Limb (tissue), 2 donors: ENCODE results near the gene PCNP.
"Not testable (repeated sequence)": the region's sequence is repeated elsewhere in the genome, so short reads cannot be mapped to it uniquely, and the experiment has no call there.

ENCODE experiments used
- DNase-seq, 2 donors: peaks; one replicate each; pipeline ENCODE4 v3.0.0-alpha.2; 2016; ENCODE audit errors: extremely low spot score in 2 of 2

Gene PCNP

GRCh38 chr3:101573449-101574387 is at the start of gene PCNP:
TSS of gene PCNP (plus strand) at chr3:101574180. CDS start at chr3:101574216, 36 bp downstream.
- DNase-seq, result peak; percentile 99 to 100

GRCh38 chr3:101527441-101527840 is 46.5 kb upstream of the PCNP start:
- no peak for DNase-seq

- no peak for DNase-seq
Observed at GRCh38 chr3:101527906-101528305, 46.1 kb upstream of the PCNP start.

- no peak for DNase-seq
Observed at GRCh38 chr3:101529816-101530685, 43.9 kb upstream of the PCNP start.

GRCh38 chr3:101530686-101531047 is 43.3 kb upstream of the PCNP start:
- DNase-seq, result no peak

- DNase-seq, result no peak
Observed at GRCh38 chr3:101531473-101532086, 42.4 kb upstream of the PCNP start.

- DNase-seq, result peak in 1 of 2 donors; percentile 15
Observed at GRCh38 chr3:101532783-101533602, 41.0 kb upstream of the PCNP start.

GRCh38 chr3:101533603-101533968 is 40.4 kb upstream of the PCNP start:
- no peak for DNase-seq

- no peak for DNase-seq
Observed at GRCh38 chr3:101535221-101535620, 38.8 kb upstream of the PCNP start.

- no peak for DNase-seq
Observed at GRCh38 chr3:101536266-101536665, 37.7 kb upstream of the PCNP start.

- DNase-seq, result not testable (repeated sequence)
Observed at GRCh38 chr3:101536955-101537354, 37.0 kb upstream of the PCNP start.

GRCh38 chr3:101542957-101543356 is 31.0 kb upstream of the PCNP start:
- DNase-seq, result no peak

- DNase-seq, result no peak
Observed at GRCh38 chr3:101544161-101544850, 29.7 kb upstream of the PCNP start.

- no peak for DNase-seq
Observed at GRCh38 chr3:101548527-101549105, 25.4 kb upstream of the PCNP start.

GRCh38 chr3:101549473-101549872 is 24.5 kb upstream of the PCNP start:
- DNase-seq, result no peak

- not testable (repeated sequence) for DNase-seq
Observed at GRCh38 chr3:101551359-101552081, 22.5 kb upstream of the PCNP start.

GRCh38 chr3:101553381-101553780 is 20.6 kb upstream of the PCNP start:
- DNase-seq, result not testable (repeated sequence)

GRCh38 chr3:101556064-101556463 is 17.9 kb upstream of the PCNP start:
- no peak for DNase-seq

GRCh38 chr3:101561630-101562328 is 12.2 kb upstream of the PCNP start, which contains the start of gene TRMT10C:
TSS of gene TRMT10C (plus strand) at chr3:101561868. CDS start at chr3:101564782, 2,914 bp downstream.
- peak; percentile 93 for DNase-seq
